GM12878 (cell line): Measurements from ENCODE around the gene SFXN2. TPM values are rescaled to one million over a fixed set of nuclear protein-coding genes. Genes with fewer than 3 reads are reported as not detected.

Experiments
- ATAC-seq: fragments of 200-7000 bp; cut with Tn5 transposase; 3 replicates; pipeline ENCODE4 v1.9.1; 2020; ENCODE audit warnings: mild to moderate bottlenecking, moderate library complexity
- BruUV-seq: library from RNA; stranded (reverse); fragments of 400-500 nt; replicated peaks from 2 replicates; lab custom pipeline; 2021; lab: Mats Ljungman, UMichigan
- CTCF ChIA-PET: fragments of 300-600 bp; sonication (Branson Sonifier 250); formaldehyde crosslinking; extraction: SDS; loops from one replicate; lab custom pipeline; 2021; ENCODE audit warnings: inconsistent platforms; lab: Yijun Ruan, JAX
- POLR2A ChIA-PET: fragments of 350-600 bp; formaldehyde crosslinking; extraction: SDS; loops from one replicate; lab custom pipeline; 2021; ENCODE audit warnings: inconsistent platforms; lab: Charles Lee
- RAD21 ChIA-PET: fragments of 300-600 bp; sonication (Branson Sonifier 250); formaldehyde crosslinking; loops from one replicate; lab custom pipeline; 2023; ENCODE audit warnings: antibody characterized with exemption; ENCODE audit not compliant: unreplicated experiment; lab: Charles Lee
- SMC1A ChIA-PET: fragments of 300-600 bp; sonication (Branson Sonifier 250); formaldehyde crosslinking; loops from one replicate; lab custom pipeline; 2023; ENCODE audit not compliant: unreplicated experiment, uncharacterized antibody; lab: Charles Lee
- DNase-seq: peaks from one replicate; pipeline ENCODE4 v3.0.0-alpha.2; 2011; ENCODE audit warnings: low read depth, low spot score
- FAIRE-seq: peaks from 3 replicates; lab custom pipeline; 2011; peaks lifted over from hg19 to GRCh38; lab: Jason Lieb, UNC
- H2AFZ ChIP-seq: 2 replicates; pipeline ENCODE4 v1.6.0; 2011; ENCODE audit warnings: low read depth, low read length, control low read depth; ENCODE audit not compliant: control insufficient read depth
- H3K27ac ChIP-seq: 2 replicates; pipeline ENCODE4 v1.5.1; 2011; ENCODE audit warnings: control low read depth; ENCODE audit not compliant: control insufficient read depth, insufficient read depth
- H3K27me3 ChIP-seq, 2 experiments: replicated peaks in 1 of 2; 2 replicates each; pipeline versions ENCODE4 v1.6.0 to v1.6.1; 2011; ENCODE audit warnings: low read length in 1 of 2; ENCODE audit not compliant: control insufficient read depth in 2 of 2, insufficient read depth in 2 of 2
- H3K36me3 ChIP-seq, 2 experiments: 2 replicates each; pipeline ENCODE4 v1.5.1; 2011; ENCODE audit warnings: low read length in 1 of 2; ENCODE audit not compliant: control insufficient read depth in 2 of 2, insufficient read depth in 2 of 2
- H3K4me1 ChIP-seq: 2 replicates; pipeline ENCODE4 v1.6.1; 2011; ENCODE audit warnings: mild to moderate bottlenecking, low read length, moderate library complexity, mixed read lengths; ENCODE audit not compliant: control insufficient read depth, insufficient read depth
- H3K4me2 ChIP-seq: 2 replicates; pipeline ENCODE4 v1.6.0; 2011; ENCODE audit warnings: control low read depth; ENCODE audit not compliant: control insufficient read depth, insufficient read depth
- H3K4me3 ChIP-seq: fragments of 200-600 bp; sonication (generic); 2 replicates; pipeline ENCODE4 v1.5.1; 2016
- H3K79me2 ChIP-seq: 2 replicates; pipeline ENCODE4 v1.6.0; 2011; ENCODE audit warnings: low read length; ENCODE audit not compliant: control insufficient read depth, insufficient read depth
- H3K9ac ChIP-seq: 2 replicates; pipeline ENCODE4 v1.8.0; 2011; ENCODE audit warnings: low read length, control low read depth, mixed read lengths; ENCODE audit not compliant: control insufficient read depth, insufficient read depth
- H3K9me3 ChIP-seq: replicated peaks from 3 replicates; pipeline ENCODE4 v1.5.1; 2011; ENCODE audit warnings: mild to moderate bottlenecking, low read length; ENCODE audit not compliant: control insufficient read depth, insufficient read depth
- H4K20me1 ChIP-seq: 2 replicates; pipeline ENCODE4 v1.6.0; 2011; ENCODE audit not compliant: control insufficient read depth, insufficient read depth
- BACH1 ChIP-seq: fragments of 450-650 bp; IDR thresholded peaks from 2 replicates; pipeline ENCODE4 v1.6.1; 2017; ENCODE audit warnings: mild to moderate bottlenecking, borderline replicate concordance
- BMI1 ChIP-seq: fragments of 450-650 bp; IDR thresholded peaks from 2 replicates; pipeline ENCODE4 v1.6.1; 2016; ENCODE audit warnings: mild to moderate bottlenecking, moderate library complexity, borderline replicate concordance
- CBFB ChIP-seq: IDR thresholded peaks from 2 replicates; pipeline ENCODE4 v1.6.1; 2016; ENCODE audit warnings: antibody characterized with exemption, low read depth
- GABPA ChIP-seq: IDR thresholded peaks from 2 replicates; pipeline ENCODE4 v1.6.1; 2014; ENCODE audit warnings: antibody characterized with exemption, low read depth, mild to moderate bottlenecking, inconsistent platforms
- KAT2A ChIP-seq: conservative IDR thresholded peaks from 2 replicates; pipeline ENCODE4 v1.6.1; 2011; ENCODE audit warnings: low read depth, low read length; ENCODE audit not compliant: control insufficient read depth
- MTA3 ChIP-seq: IDR thresholded peaks from 2 replicates; pipeline ENCODE4 v1.6.1; 2012; ENCODE audit warnings: low read length, inconsistent platforms, borderline replicate concordance
- SREBF1 ChIP-seq: IDR thresholded peaks from 2 replicates; pipeline ENCODE4 v1.6.1; 2012; ENCODE audit warnings: mild to moderate bottlenecking, low read length
- SUPT20H ChIP-seq: IDR thresholded peaks from 2 replicates; pipeline ENCODE4 v1.6.1; 2011; ENCODE audit warnings: low read depth, mild to moderate bottlenecking, low read length, moderate library complexity, borderline replicate concordance; ENCODE audit not compliant: control insufficient read depth
- TCF7 ChIP-seq: IDR thresholded peaks from 2 replicates; pipeline ENCODE4 v1.6.1; 2014; ENCODE audit warnings: antibody characterized with exemption, borderline replicate concordance
- YY1 ChIP-seq: IDR thresholded peaks from 2 replicates; pipeline ENCODE4 v1.6.1; 2011; ENCODE audit warnings: low read depth, mild to moderate bottlenecking, low read length
- WGBS: methylation state at CpG from one replicate; pipeline ENCODE4 v1.1.6; 2016; ENCODE audit warnings: low lambda C conversion rate; ENCODE audit not compliant: insufficient replicate concordance, insufficient coverage; ENCODE audit errors: missing lambda C conversion rate; 5-methylcytosine and 5-hydroxymethylcytosine counted together
- in situ Hi-C: fragments of 300-500 bp; cut with MboI; formaldehyde crosslinking; loops from 9 replicates; pipeline ENCODE4 v1.14.3; 2018; ENCODE audit warnings: mixed read lengths
- intact Hi-C: fragments of 100-400 bp; cut with micrococcal nuclease; formaldehyde crosslinking; loops from one replicate; pipeline ENCODE4 v1.14.2; 2022; ENCODE audit not compliant: unreplicated experiment
- polyA plus RNA-seq, 11 experiments: library from polyadenylated mRNA; depleted of rRNA in 4 of 11; unstranded in 6 of 11; stranded (reverse) in 5 of 11; fragments of >200 nt; fragmentation: Nextera tagmentation in 4 of 11; fragmentation: Illumina TruSeq in 1 of 11; extraction: Ambion mirVana in 4 of 11; extraction: Trizol in 1 of 11; gene quantifications; 1 replicate in 1 of 11; 2 replicates in 10 of 11; pipeline versions ENCODE4 v1.2.1 to v1.2.3, GENCODE V29; 2011 to 2016; ENCODE audit warnings: inconsistent platforms in 2 of 11, missing spikeins in 2 of 11, low read depth in 1 of 11
- total RNA-seq, 4 experiments: library from RNA; depleted of rRNA in 3 of 4; stranded (reverse); fragments of >200 nt in 3 of 4; fragmentation: Illumina TruSeq in 1 of 4; extraction: Trizol in 1 of 4; gene quantifications; 2 replicates each; pipeline versions ENCODE4 v1.2.1 to v1.2.3, GENCODE V29; 2013 to 2021
- TF ChIP-seq, protein P1 (sequence below): IDR thresholded peaks from 2 replicates; pipeline ENCODE4 v1.6.1; 2011; ENCODE audit warnings: low read depth, mild to moderate bottlenecking, low read length, moderate library complexity, borderline replicate concordance; ENCODE audit errors: extremely low read depth
- TF ChIP-seq, protein P2 (sequence below): IDR thresholded peaks from 2 replicates; pipeline ENCODE4 v1.6.1; 2011; ENCODE audit warnings: low read depth, low read length, improper control_type of control experiment, borderline replicate concordance
- TF ChIP-seq, protein P3 (sequence below): fragments of 450-650 bp; conservative IDR thresholded peaks from 2 replicates; pipeline ENCODE4 v1.6.1; 2017; ENCODE audit warnings: mild to moderate bottlenecking, moderate library complexity
- TF ChIP-seq, protein P4 (sequence below): fragments of 450-650 bp; IDR thresholded peaks from 2 replicates; pipeline ENCODE4 v1.6.1; 2014; ENCODE audit warnings: mild to moderate bottlenecking

SFXN2 gene
- total and polyA plus RNA-seq, 10 of the 15 experiments (the other 5 are each of a cell fraction or from before 2014, with no cell fraction given), result 8.8 to 22.5 (median 18.5) TPM

DNA sequence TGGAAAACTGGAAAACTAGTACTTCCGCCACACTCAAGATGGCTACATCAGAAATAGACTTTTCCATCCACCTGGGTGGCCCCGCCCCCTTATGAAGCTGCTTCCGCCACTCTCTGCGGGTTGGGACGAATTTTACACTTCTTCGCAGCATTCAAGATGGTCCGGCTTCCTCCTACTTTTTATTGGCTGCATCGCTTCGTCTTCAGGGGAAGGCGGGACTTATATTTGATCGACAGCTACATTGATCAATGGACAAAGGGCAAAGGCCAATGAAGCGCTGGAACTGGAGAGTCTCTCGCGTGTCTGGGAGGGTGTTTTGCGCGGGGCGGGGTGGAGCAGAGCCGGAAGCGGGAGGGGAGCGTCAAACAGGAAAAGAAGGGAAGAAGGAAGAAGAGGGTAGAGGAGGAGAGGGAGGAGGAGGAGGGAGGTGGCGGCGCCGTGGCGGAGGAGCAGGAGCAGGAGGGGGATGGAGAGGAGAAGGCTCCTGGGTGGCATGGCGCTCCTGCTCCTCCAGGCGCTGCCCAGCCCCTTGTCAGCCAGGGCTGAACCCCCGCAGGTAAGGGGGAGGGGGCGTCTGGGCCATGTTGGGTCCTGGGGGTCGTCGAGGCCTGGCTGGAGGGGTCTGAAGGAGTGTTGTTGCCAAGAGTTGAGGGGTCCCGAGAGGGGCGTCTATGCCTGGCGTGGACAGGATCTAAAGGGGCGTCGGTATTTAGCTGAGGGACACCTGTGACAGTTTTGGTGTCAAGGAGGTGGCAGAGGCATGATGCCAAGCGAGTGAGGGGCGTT lies 29.3 kb downstream of the SFXN2 start, which contains the start of gene WBP1L (continued):
- TF ChIP-seq, protein P1, sequence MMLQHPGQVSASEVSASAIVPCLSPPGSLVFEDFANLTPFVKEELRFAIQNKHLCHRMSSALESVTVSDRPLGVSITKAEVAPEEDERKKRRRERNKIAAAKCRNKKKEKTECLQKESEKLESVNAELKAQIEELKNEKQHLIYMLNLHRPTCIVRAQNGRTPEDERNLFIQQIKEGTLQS, result no peak
- TF ChIP-seq SREBF1 (no peak), BMI1 (no peak), SUPT20H (no peak), TCF7 (no peak), YY1 (peak; percentile 99)
- TF ChIP-seq, protein P2, sequence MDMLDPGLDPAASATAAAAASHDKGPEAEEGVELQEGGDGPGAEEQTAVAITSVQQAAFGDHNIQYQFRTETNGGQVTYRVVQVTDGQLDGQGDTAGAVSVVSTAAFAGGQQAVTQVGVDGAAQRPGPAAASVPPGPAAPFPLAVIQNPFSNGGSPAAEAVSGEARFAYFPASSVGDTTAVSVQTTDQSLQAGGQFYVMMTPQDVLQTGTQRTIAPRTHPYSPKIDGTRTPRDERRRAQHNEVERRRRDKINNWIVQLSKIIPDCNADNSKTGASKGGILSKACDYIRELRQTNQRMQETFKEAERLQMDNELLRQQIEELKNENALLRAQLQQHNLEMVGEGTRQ, result no peak

DNA sequence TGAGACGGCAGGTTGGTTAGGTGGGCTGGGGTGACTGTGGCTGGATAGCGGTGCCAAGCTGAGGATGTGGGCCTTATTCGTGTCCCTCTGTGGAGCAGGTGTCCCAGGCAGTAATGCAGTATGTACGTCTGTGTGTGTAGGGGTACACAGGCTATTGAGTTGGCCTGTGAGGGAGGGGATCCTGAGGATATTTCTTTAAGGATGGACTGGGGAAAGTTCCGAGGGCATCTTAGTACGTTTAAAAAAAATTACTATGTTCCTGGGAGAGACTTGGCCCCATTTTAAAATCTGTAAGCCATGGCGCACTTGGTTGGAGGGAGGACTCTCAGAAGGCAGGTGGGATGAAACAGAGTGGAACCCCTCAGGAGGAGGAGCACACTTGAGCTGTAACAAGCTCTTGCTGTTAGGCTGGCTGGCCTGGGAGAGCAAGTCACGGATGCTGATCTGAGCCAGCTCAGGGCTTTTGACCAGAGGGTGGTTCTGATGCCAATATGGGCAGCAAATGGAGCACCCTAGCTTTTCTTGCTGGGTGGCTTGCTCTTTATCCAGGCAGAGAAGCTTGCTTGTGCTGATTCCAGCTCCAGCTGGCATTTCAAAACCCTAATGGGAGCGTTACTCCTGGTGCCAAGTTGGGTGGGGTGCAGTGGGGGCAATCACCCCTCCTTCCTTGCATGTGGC lies 30.1 kb downstream of the SFXN2 start:
- DNase-seq (no peak), FAIRE-seq (no peak), ATAC-seq (peak; percentile 55)
- Histone ChIP-seq H4K20me1 (no peaks in the 10 kb centered on the region; the same call in 1 of the 2 replicates), H3K4me3 (peak overlapping the region; percentile 68), H3K36me3 (no peaks in the 10 kb centered on the region), H3K27ac (peak overlapping the region; percentile 70), H3K9me3 (no peaks in the 10 kb centered on the region), H3K79me2 (peaks cover 41% of the 10 kb centered on the region), H3K27me3 (no peaks in the 10 kb centered on the region), H2AFZ (no peak overlapping the region; the same call in 1 of the 2 replicates), H3K4me1 (0 out of 2 replicates have a peak, but pooled peaks cover 6% of the 10 kb centered on the region), H3K4me2 (peak overlapping the region; percentile 96), H3K9ac (peak overlapping the region; percentile 95)
- ChIA-PET SMC1A (interaction anchor here (0.7 to 2.5 kb wide), 7 partner anchors 9 to 68 kb away, joined by 3 to 6 read pairs (median 4); no protein-coding TSS in a partner anchor), RAD21 (interaction anchor here (0.7 to 2.1 kb wide), 6 partner anchors 9 to 157 kb away, joined by 3 to 16 read pairs (median 4); partner anchors contain the start of genes ARL3 and SFXN2), POLR2A (interaction anchor here (0.5 to 4.0 kb wide), 7 partner anchors 10 to 1163 kb away, joined by 3 to 41 read pairs (median 5); partner anchors contain the start of genes ARL3 and SFXN2), CTCF (interaction anchor here (0.8 to 5.6 kb wide), 5 partner anchors 9 to 65 kb away, joined by 3 to 35 read pairs (median 5); no protein-coding TSS in a partner anchor)
- intact Hi-C loops (no loop called here), in situ Hi-C loops (no loop called here)
- BruUV-seq, result TSS peak; percentile 48
- 10% methylated on average over 9 of the region's 9 CpGs for WGBS
- TF ChIP-seq GABPA, result no peak
- TF ChIP-seq, protein P3, sequence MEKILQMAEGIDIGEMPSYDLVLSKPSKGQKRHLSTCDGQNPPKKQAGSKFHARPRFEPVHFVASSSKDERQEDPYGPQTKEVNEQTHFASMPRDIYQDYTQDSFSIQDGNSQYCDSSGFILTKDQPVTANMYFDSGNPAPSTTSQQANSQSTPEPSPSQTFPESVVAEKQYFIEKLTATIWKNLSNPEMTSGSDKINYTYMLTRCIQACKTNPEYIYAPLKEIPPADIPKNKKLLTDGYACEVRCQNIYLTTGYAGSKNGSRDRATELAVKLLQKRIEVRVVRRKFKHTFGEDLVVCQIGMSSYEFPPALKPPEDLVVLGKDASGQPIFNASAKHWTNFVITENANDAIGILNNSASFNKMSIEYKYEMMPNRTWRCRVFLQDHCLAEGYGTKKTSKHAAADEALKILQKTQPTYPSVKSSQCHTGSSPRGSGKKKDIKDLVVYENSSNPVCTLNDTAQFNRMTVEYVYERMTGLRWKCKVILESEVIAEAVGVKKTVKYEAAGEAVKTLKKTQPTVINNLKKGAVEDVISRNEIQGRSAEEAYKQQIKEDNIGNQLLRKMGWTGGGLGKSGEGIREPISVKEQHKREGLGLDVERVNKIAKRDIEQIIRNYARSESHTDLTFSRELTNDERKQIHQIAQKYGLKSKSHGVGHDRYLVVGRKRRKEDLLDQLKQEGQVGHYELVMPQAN, result 0 out of 2 replicates have a peak, but pooled peaks have one; percentile 11
- TF ChIP-seq, protein P2, result no peak
- TF ChIP-seq KAT2A, result no peak
- TF ChIP-seq CBFB, result no peak
- peak; percentile 22; the same call in 1 of the 2 replicates for TF ChIP-seq MTA3
- no peak for TF ChIP-seq BACH1
- TF ChIP-seq, protein P4, sequence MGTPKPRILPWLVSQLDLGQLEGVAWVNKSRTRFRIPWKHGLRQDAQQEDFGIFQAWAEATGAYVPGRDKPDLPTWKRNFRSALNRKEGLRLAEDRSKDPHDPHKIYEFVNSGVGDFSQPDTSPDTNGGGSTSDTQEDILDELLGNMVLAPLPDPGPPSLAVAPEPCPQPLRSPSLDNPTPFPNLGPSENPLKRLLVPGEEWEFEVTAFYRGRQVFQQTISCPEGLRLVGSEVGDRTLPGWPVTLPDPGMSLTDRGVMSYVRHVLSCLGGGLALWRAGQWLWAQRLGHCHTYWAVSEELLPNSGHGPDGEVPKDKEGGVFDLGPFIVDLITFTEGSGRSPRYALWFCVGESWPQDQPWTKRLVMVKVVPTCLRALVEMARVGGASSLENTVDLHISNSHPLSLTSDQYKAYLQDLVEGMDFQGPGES, result no peak
- TF ChIP-seq YY1, result 0 out of 2 replicates have a peak, but pooled peaks have one; percentile 4
